ENCODE results near the gene CFAP73. TPM values are rescaled to one million over a fixed set of nuclear protein-coding genes. Genes with fewer than 3 reads are reported as not detected.

Gene CFAP73
- total RNA-seq, 1 experiment from 2014 or later, result 0.94 TPM

DNA sequence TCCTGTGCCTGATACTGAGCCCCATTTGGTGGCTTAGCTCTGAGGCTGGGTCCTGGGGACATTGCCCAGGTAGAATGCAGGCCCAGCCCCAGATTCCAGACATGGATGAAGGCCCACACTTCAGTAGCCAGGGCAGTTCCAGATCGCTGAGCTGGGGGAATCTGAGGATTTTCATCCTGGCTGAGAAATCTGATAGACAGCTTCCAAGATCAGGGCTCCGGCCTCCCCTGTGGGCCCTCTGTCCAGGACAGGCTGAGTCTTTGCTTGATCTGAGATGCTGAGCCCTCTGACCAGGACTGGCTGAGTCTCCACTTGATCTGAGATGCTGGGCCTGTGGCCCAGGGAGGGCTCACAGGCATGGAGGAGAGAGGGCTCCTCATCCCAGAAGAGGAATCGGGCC lies 10.7 kb upstream of the CFAP73 start:
- CTCF ChIA-PET, result interaction anchor here (0.6 to 1.6 kb wide), 5 partner anchors 10 to 323 kb away, joined by 3 to 5 read pairs (median 3); partner anchors contain the start of gene CFAP73
- H3K27ac Mint-ChIP-seq, result no peak overlapping the region
- ATAC-seq, result no peak

More for the DNA sequence above, 10.7 kb upstream of the CFAP73 start:
- POLR2A ChIA-PET, result interaction anchor here (1.3 kb wide), 1 partner anchor 14 kb away, joined by 3 read pairs; no protein-coding TSS in a partner anchor
- Mint-ChIP-seq H3K27me3 (ENCODE audit: low read depth) (peaks cover 26% of the 10 kb centered on the region), H3K4me1 (peaks cover 15% of the 10 kb centered on the region), H3K36me3 (no peaks in the 10 kb centered on the region), H3K9me3 (no peaks in the 10 kb centered on the region), H3K4me3 (no peak overlapping the region)
- TF ChIP-seq TEAD1 (CRISPR knock-in tag; IDR thresholded peaks at IDR 0.05) (no peak), GRHL2 (CRISPR knock-in tag; IDR thresholded peaks at IDR 0.05; ENCODE audit: insufficient replicate concordance, severe bottlenecking) (no peak), IRF1 (CRISPR knock-in tag; IDR thresholded peaks at IDR 0.05) (no peak), NR3C1 (CRISPR knock-in tag; conservative IDR thresholded peaks at IDR 0.05; ENCODE audit: low read depth) (no peak), TEAD4 (CRISPR knock-in tag; IDR thresholded peaks at IDR 0.05) (no peak), TCF7 (CRISPR knock-in tag; IDR thresholded peaks at IDR 0.05; ENCODE audit: low read depth) (no peak), AR (CRISPR knock-in tag; IDR thresholded peaks at IDR 0.05) (no peak), ZNF671 (CRISPR knock-in tag; IDR thresholded peaks at IDR 0.05) (no peak), HMGXB4 (CRISPR knock-in tag; IDR thresholded peaks at IDR 0.05) (no peak), ATF1 (CRISPR knock-in tag; IDR thresholded peaks at IDR 0.05) (no peak), E2F4 (CRISPR knock-in tag; IDR thresholded peaks at IDR 0.05; ENCODE audit: borderline replicate concordance, low read depth) (no peak), ZNF425 (CRISPR knock-in tag; conservative IDR thresholded peaks at IDR 0.05) (no peak), EMX1 (CRISPR knock-in tag; IDR thresholded peaks at IDR 0.05) (no peak)
- TF ChIP-seq, protein P1, sequence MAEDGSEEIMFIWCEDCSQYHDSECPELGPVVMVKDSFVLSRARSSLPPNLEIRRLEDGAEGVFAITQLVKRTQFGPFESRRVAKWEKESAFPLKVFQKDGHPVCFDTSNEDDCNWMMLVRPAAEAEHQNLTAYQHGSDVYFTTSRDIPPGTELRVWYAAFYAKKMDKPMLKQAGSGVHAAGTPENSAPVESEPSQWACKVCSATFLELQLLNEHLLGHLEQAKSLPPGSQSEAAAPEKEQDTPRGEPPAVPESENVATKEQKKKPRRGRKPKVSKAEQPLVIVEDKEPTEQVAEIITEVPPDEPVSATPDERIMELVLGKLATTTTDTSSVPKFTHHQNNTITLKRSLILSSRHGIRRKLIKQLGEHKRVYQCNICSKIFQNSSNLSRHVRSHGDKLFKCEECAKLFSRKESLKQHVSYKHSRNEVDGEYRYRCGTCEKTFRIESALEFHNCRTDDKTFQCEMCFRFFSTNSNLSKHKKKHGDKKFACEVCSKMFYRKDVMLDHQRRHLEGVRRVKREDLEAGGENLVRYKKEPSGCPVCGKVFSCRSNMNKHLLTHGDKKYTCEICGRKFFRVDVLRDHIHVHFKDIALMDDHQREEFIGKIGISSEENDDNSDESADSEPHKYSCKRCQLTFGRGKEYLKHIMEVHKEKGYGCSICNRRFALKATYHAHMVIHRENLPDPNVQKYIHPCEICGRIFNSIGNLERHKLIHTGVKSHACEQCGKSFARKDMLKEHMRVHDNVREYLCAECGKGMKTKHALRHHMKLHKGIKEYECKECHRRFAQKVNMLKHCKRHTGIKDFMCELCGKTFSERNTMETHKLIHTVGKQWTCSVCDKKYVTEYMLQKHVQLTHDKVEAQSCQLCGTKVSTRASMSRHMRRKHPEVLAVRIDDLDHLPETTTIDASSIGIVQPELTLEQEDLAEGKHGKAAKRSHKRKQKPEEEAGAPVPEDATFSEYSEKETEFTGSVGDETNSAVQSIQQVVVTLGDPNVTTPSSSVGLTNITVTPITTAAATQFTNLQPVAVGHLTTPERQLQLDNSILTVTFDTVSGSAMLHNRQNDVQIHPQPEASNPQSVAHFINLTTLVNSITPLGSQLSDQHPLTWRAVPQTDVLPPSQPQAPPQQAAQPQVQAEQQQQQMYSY (CRISPR knock-in tag; IDR thresholded peaks at IDR 0.05), result no peak
- TF ChIP-seq, protein P2, sequence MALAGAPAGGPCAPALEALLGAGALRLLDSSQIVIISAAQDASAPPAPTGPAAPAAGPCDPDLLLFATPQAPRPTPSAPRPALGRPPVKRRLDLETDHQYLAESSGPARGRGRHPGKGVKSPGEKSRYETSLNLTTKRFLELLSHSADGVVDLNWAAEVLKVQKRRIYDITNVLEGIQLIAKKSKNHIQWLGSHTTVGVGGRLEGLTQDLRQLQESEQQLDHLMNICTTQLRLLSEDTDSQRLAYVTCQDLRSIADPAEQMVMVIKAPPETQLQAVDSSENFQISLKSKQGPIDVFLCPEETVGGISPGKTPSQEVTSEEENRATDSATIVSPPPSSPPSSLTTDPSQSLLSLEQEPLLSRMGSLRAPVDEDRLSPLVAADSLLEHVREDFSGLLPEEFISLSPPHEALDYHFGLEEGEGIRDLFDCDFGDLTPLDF (CRISPR knock-in tag; IDR thresholded peaks at IDR 0.05), result no peak
- TF ChIP-seq, protein P3, sequence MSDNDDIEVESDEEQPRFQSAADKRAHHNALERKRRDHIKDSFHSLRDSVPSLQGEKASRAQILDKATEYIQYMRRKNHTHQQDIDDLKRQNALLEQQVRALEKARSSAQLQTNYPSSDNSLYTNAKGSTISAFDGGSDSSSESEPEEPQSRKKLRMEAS (CRISPR knock-in tag; IDR thresholded peaks at IDR 0.05), result no peak
- TF ChIP-seq, protein P4, sequence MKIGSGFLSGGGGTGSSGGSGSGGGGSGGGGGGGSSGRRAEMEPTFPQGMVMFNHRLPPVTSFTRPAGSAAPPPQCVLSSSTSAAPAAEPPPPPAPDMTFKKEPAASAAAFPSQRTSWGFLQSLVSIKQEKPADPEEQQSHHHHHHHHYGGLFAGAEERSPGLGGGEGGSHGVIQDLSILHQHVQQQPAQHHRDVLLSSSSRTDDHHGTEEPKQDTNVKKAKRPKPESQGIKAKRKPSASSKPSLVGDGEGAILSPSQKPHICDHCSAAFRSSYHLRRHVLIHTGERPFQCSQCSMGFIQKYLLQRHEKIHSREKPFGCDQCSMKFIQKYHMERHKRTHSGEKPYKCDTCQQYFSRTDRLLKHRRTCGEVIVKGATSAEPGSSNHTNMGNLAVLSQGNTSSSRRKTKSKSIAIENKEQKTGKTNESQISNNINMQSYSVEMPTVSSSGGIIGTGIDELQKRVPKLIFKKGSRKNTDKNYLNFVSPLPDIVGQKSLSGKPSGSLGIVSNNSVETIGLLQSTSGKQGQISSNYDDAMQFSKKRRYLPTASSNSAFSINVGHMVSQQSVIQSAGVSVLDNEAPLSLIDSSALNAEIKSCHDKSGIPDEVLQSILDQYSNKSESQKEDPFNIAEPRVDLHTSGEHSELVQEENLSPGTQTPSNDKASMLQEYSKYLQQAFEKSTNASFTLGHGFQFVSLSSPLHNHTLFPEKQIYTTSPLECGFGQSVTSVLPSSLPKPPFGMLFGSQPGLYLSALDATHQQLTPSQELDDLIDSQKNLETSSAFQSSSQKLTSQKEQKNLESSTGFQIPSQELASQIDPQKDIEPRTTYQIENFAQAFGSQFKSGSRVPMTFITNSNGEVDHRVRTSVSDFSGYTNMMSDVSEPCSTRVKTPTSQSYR (CRISPR knock-in tag; IDR thresholded peaks at IDR 0.05), result no peak
- TF ChIP-seq, protein P5, sequence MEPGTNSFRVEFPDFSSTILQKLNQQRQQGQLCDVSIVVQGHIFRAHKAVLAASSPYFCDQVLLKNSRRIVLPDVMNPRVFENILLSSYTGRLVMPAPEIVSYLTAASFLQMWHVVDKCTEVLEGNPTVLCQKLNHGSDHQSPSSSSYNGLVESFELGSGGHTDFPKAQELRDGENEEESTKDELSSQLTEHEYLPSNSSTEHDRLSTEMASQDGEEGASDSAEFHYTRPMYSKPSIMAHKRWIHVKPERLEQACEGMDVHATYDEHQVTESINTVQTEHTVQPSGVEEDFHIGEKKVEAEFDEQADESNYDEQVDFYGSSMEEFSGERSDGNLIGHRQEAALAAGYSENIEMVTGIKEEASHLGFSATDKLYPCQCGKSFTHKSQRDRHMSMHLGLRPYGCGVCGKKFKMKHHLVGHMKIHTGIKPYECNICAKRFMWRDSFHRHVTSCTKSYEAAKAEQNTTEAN (CRISPR knock-in tag; IDR thresholded peaks at IDR 0.05), result no peak
- DNase-seq (ENCODE audit: low spot score), result no peak
